Measurements from ENCODE around the gene ATP8A2.
"Not testable (repeated sequence)": the region's sequence is repeated elsewhere in the genome, so short reads cannot be mapped to it uniquely, and the experiment has no call there.

Gene ATP8A2

GRCh38 chr13:25930653-25931052, 558.9 kb downstream of the ATP8A2 start:
- CTCF ChIA-PET = no interaction called here
- Mint-ChIP-seq H3K36me3 (no peaks in the 10 kb centered on the region), H3K9me3 (no peaks in the 10 kb centered on the region), H3K27ac (no peak overlapping the region), H3K27me3 (peaks cover 8% of the 10 kb centered on the region), H3K4me3 (no peak overlapping the region), H3K4me1 (no peaks in the 10 kb centered on the region)
- DNase-seq = no peak

- H3K4me1 Mint-ChIP-seq = no peaks in the 10 kb centered on the region
- no peak overlapping the region for H3K4me3 Mint-ChIP-seq
- CTCF ChIA-PET = no interaction called here
- H3K36me3 Mint-ChIP-seq = no peaks in the 10 kb centered on the region
- peaks cover 8% of the 10 kb centered on the region for H3K27me3 Mint-ChIP-seq
- no peaks in the 10 kb centered on the region for H3K9me3 Mint-ChIP-seq
- no peak for DNase-seq
- no peak overlapping the region for H3K27ac Mint-ChIP-seq
Measured at GRCh38 chr13:25932365-25932764, 560.6 kb downstream of the ATP8A2 start.

GRCh38 chr13:25933520-25933919, 561.7 kb downstream of the ATP8A2 start:
- H3K4me3 Mint-ChIP-seq = no peak overlapping the region
- H3K4me1 Mint-ChIP-seq = no peaks in the 10 kb centered on the region
- no peak overlapping the region for H3K27ac Mint-ChIP-seq
- no peak for DNase-seq
- CTCF ChIA-PET = interaction anchor here (1.6 kb wide), 1 partner anchor 104 kb away, joined by 4 read pairs; no protein-coding TSS in a partner anchor
- H3K9me3 Mint-ChIP-seq = no peaks in the 10 kb centered on the region
- peaks cover 7% of the 10 kb centered on the region for H3K27me3 Mint-ChIP-seq
- H3K36me3 Mint-ChIP-seq = no peaks in the 10 kb centered on the region

GRCh38 chr13:25934127-25934526, 562.4 kb downstream of the ATP8A2 start:
- DNase-seq = no peak
- Mint-ChIP-seq H3K36me3 (no peaks in the 10 kb centered on the region), H3K4me3 (no peak overlapping the region), H3K27ac (no peak overlapping the region), H3K4me1 (no peaks in the 10 kb centered on the region), H3K27me3 (peaks cover 5% of the 10 kb centered on the region), H3K9me3 (no peaks in the 10 kb centered on the region)
- CTCF ChIA-PET = interaction anchor here (0.6 to 1.6 kb wide), 3 partner anchors 23 to 105 kb away, joined by 3 to 4 read pairs (median 3); no protein-coding TSS in a partner anchor

GRCh38 chr13:25939961-25940687, 568.4 kb downstream of the ATP8A2 start:
- no peaks in the 10 kb centered on the region for H3K36me3 Mint-ChIP-seq
- no peak overlapping the region for H3K27ac Mint-ChIP-seq
- H3K9me3 Mint-ChIP-seq = no peaks in the 10 kb centered on the region
- H3K27me3 Mint-ChIP-seq = peaks cover 24% of the 10 kb centered on the region
- H3K4me1 Mint-ChIP-seq = peaks cover 5% of the 10 kb centered on the region
- no peak overlapping the region for H3K4me3 Mint-ChIP-seq
- DNase-seq = no peak
- CTCF ChIA-PET = no interaction called here

- Mint-ChIP-seq H3K36me3 (no peaks in the 10 kb centered on the region), H3K9me3 (no peaks in the 10 kb centered on the region), H3K4me1 (peaks cover 12% of the 10 kb centered on the region), H3K27ac (no peak overlapping the region), H3K27me3 (peaks cover 24% of the 10 kb centered on the region), H3K4me3 (no peak overlapping the region)
- DNase-seq = no peak
- CTCF ChIA-PET = no interaction called here
Measured at GRCh38 chr13:25943081-25943480, 571.3 kb downstream of the ATP8A2 start.

- CTCF ChIA-PET = no interaction called here
- H3K4me3 Mint-ChIP-seq = no peak overlapping the region
- DNase-seq = no peak
- H3K36me3 Mint-ChIP-seq = no peaks in the 10 kb centered on the region
- peaks cover 22% of the 10 kb centered on the region for H3K27me3 Mint-ChIP-seq
- H3K27ac Mint-ChIP-seq = no peak overlapping the region
- peaks cover 12% of the 10 kb centered on the region for H3K4me1 Mint-ChIP-seq
- no peaks in the 10 kb centered on the region for H3K9me3 Mint-ChIP-seq
Measured at GRCh38 chr13:25943658-25944057, 571.9 kb downstream of the ATP8A2 start.

- no peak overlapping the region for H3K27ac Mint-ChIP-seq
- H3K36me3 Mint-ChIP-seq = no peaks in the 10 kb centered on the region
- peaks cover 12% of the 10 kb centered on the region for H3K4me1 Mint-ChIP-seq
- H3K27me3 Mint-ChIP-seq = peaks cover 8% of the 10 kb centered on the region
- H3K9me3 Mint-ChIP-seq = no peaks in the 10 kb centered on the region
- no peak for DNase-seq
- CTCF ChIA-PET = no interaction called here
- H3K4me3 Mint-ChIP-seq = no peak overlapping the region
Measured at GRCh38 chr13:25945596-25945995, 573.8 kb downstream of the ATP8A2 start.

GRCh38 chr13:25946321-25946720, 574.5 kb downstream of the ATP8A2 start:
- H3K27ac Mint-ChIP-seq = no peak overlapping the region
- H3K9me3 Mint-ChIP-seq = no peaks in the 10 kb centered on the region
- CTCF ChIA-PET = no interaction called here
- H3K4me3 Mint-ChIP-seq = no peak overlapping the region
- DNase-seq = no peak
- H3K27me3 Mint-ChIP-seq = peaks cover 1% of the 10 kb centered on the region
- peaks cover 12% of the 10 kb centered on the region for H3K4me1 Mint-ChIP-seq
- no peaks in the 10 kb centered on the region for H3K36me3 Mint-ChIP-seq

GRCh38 chr13:25948910-25949309, 577.1 kb downstream of the ATP8A2 start:
- CTCF ChIA-PET = no interaction called here
- Mint-ChIP-seq H3K27ac (no peak overlapping the region), H3K36me3 (no peaks in the 10 kb centered on the region), H3K9me3 (no peaks in the 10 kb centered on the region), H3K27me3 (peaks cover under 1% of the 10 kb centered on the region), H3K4me3 (no peak overlapping the region), H3K4me1 (peaks cover 18% of the 10 kb centered on the region)
- DNase-seq = no peak

GRCh38 chr13:25951831-25952230, 580.1 kb downstream of the ATP8A2 start:
- peaks cover 10% of the 10 kb centered on the region for H3K9me3 Mint-ChIP-seq
- H3K36me3 Mint-ChIP-seq = peaks cover 10% of the 10 kb centered on the region
- no peak overlapping the region for H3K4me3 Mint-ChIP-seq
- no peak overlapping the region for H3K27ac Mint-ChIP-seq
- H3K4me1 Mint-ChIP-seq = peaks cover 21% of the 10 kb centered on the region
- CTCF ChIA-PET = no interaction called here
- H3K27me3 Mint-ChIP-seq = peaks cover 3% of the 10 kb centered on the region
- no peak for DNase-seq

GRCh38 chr13:25954080-25954479, 582.3 kb downstream of the ATP8A2 start:
- CTCF ChIA-PET, H3K27me3 Mint-ChIP-seq, H3K4me3 Mint-ChIP-seq: not testable (repeated sequence)
- Mint-ChIP-seq H3K27ac (peak overlapping the region; percentile 36), H3K9me3 (peaks cover 19% of the 10 kb centered on the region), H3K4me1 (peaks cover 32% of the 10 kb centered on the region), H3K36me3 (peaks cover 17% of the 10 kb centered on the region)
- DNase-seq = peak; percentile 46

GRCh38 chr13:25954943-25955342, 583.2 kb downstream of the ATP8A2 start:
- peak overlapping the region; percentile 68 for H3K27ac Mint-ChIP-seq
- not testable (repeated sequence) for DNase-seq

GRCh38 chr13:25958986-25959385, 587.2 kb downstream of the ATP8A2 start:
- Mint-ChIP-seq H3K27ac (peak overlapping the region; percentile 78), H3K4me1 (peaks cover 45% of the 10 kb centered on the region), H3K4me3 (no peak overlapping the region), H3K9me3 (peaks cover 23% of the 10 kb centered on the region), H3K36me3 (peaks cover 22% of the 10 kb centered on the region), H3K27me3 (peaks cover 4% of the 10 kb centered on the region)
- CTCF ChIA-PET = no interaction called here
- no peak for DNase-seq

More at GRCh38 chr13:25954943-25955342, 583.2 kb downstream of the ATP8A2 start:
- H3K27me3 Mint-ChIP-seq, H3K4me3 Mint-ChIP-seq, CTCF ChIA-PET: not testable (repeated sequence)
- H3K4me1 Mint-ChIP-seq = peaks cover 41% of the 10 kb centered on the region
- H3K36me3 Mint-ChIP-seq = peaks cover 22% of the 10 kb centered on the region
- peaks cover 23% of the 10 kb centered on the region for H3K9me3 Mint-ChIP-seq

GRCh38 chr13:25961294-25961693, 589.5 kb downstream of the ATP8A2 start:
- H3K9me3 Mint-ChIP-seq = peaks cover 15% of the 10 kb centered on the region
- H3K4me1 Mint-ChIP-seq = peaks cover 31% of the 10 kb centered on the region
- H3K36me3 Mint-ChIP-seq = peaks cover 16% of the 10 kb centered on the region
- H3K4me3 Mint-ChIP-seq = no peak overlapping the region
- DNase-seq = no peak
- no peak overlapping the region for H3K27ac Mint-ChIP-seq
- peaks cover 3% of the 10 kb centered on the region for H3K27me3 Mint-ChIP-seq
- CTCF ChIA-PET = interaction anchor here (1.4 kb wide), 1 partner anchor 224 kb away, joined by 4 read pairs; no protein-coding TSS in a partner anchor

Data from activated naive CD4-positive, alpha-beta T cell treated with anti-CD3 and anti-CD28 coated beads, Interleukin-2, amount 10 ng/mL, durations not matched to agents 7 days and 5 days (primary cell).